Heart right ventricle (tissue), 16 donors: ENCODE data around the gene MYO1H. TPM values are rescaled to one million over a fixed set of nuclear protein-coding genes. Genes with fewer than 3 reads are reported as not detected.

Source experiments
- ATAC-seq, 8 donors: fragments of 200-7000 bp; cut with Tn5 transposase; one replicate each; pipeline ENCODE4 v1.9.1; 2020; ENCODE audit warnings: mild to moderate bottlenecking in 8 of 8, moderate library complexity in 8 of 8, moderate number of reproducible peaks in 1 of 8
- DNase-seq, 2 donors: peaks; one replicate each; pipeline ENCODE4 v3.0.0-alpha.2; 2020
- H3K27ac ChIP-seq, 10 donors: fragments of 200-600 bp; sonication (generic) in 2 of 10; one replicate each; pipeline versions ENCODE4 v1.5.0 to v1.8.0; 2020 to 2022; ENCODE audit warnings: mild to moderate bottlenecking in 3 of 10
- H3K27me3 ChIP-seq, 7 donors: fragments of 200-600 bp; one replicate each; pipeline ENCODE4 v1.8.0; 2021 to 2022; ENCODE audit warnings: mild to moderate bottlenecking in 2 of 7
- H3K36me3 ChIP-seq, 9 donors: fragments of 200-600 bp; sonication (generic) in 1 of 9; one replicate each; pipeline versions ENCODE4 v1.5.0 to v1.8.0; 2020 to 2022; ENCODE audit warnings: mild to moderate bottlenecking in 2 of 9
- H3K4me1 ChIP-seq, 9 donors: fragments of 200-600 bp; sonication (generic) in 1 of 9; one replicate each; pipeline versions ENCODE4 v1.5.0 to v1.8.0; 2020 to 2022; ENCODE audit warnings: mild to moderate bottlenecking in 4 of 9
- H3K4me3 ChIP-seq, 10 donors: fragments of 200-600 bp; sonication (generic) in 2 of 10; one replicate each; pipeline versions ENCODE4 v1.5.0 to v1.8.0; 2020 to 2022; ENCODE audit warnings: mild to moderate bottlenecking in 7 of 10, moderate library complexity in 2 of 10
- H3K9me3 ChIP-seq, 11 donors: fragments of 200-600 bp in 10 of 11; sonication (generic) in 2 of 11; one replicate each; pipeline versions ENCODE4 v1.5.0 to v1.8.0; 2013 to 2022; ENCODE audit warnings: mild to moderate bottlenecking in 2 of 11, control low read depth in 1 of 11, moderate library complexity in 1 of 11
- WGBS, 2 donors: extraction: QIAGEN DNeasy Blood & Tissue Kit; methylation state at CpG; one replicate each; pipeline ENCODE4 v1.1.7; 2013; ENCODE audit warnings: inconsistent platforms in 1 of 2; 5-methylcytosine and 5-hydroxymethylcytosine counted together
- intact Hi-C, 10 donors: fragments of 100-400 bp; cut with DNase I; formaldehyde crosslinking; loops; one replicate each; pipeline versions ENCODE4 v1.11.1 to v1.14.2; 2022
- polyA plus RNA-seq, 2 donors: library from polyadenylated mRNA; stranded (reverse); fragments of 200-250 nt; gene quantifications; one replicate each; pipeline ENCODE4 v1.2.3, GENCODE V29; 2013
- total RNA-seq, 10 donors: library from RNA; stranded (reverse); fragmentation: NEBNext Ultra II Directional in 3 of 10; extraction: Animal tissue kit (Norgen Biotek cat#: 25700) in 3 of 10; gene quantifications; one replicate each; pipeline versions ENCODE4 v1.2.1 to v1.2.4, GENCODE V29; 2021 to 2023
- TF ChIP-seq, protein P1 (sequence below), 9 donors: fragments of 200-600 bp; sonication (generic) in 2 of 9; IDR thresholded peaks; one replicate each; pipeline versions ENCODE4 v1.5.0 to v1.8.0; 2021 to 2022; ENCODE audit warnings: antibody characterized with exemption in 9 of 9, mild to moderate bottlenecking in 5 of 9, moderate library complexity in 1 of 9
- donor health status: Arrhythmogenic right ventricular cardiomyopathy.
- donor health status: ischemic (EF 13 %, LVEDD 7.1; RV severe dilation, severe dysfunction).
- donor health status: healthy with polysubstance abuse.
- donor health status: DM: no; HTN: yes; CAD: no.
- donor health status: DM: no; HTN: no; CAD: no.
- donor health status: ischemic (EF 25% LVEDD 6.9; RV normal size, moderate dysfunction).
- donor health status: ischemic (EF 25% LVEDD 5.7; RV mildly dilated, moderate dysfunction).
- donor health status: healthy.
- donor health status: DM: yes; HTN: yes; CAD: no.
- donor health status: Ischemic cardiomyopathy.
- donor health status: ischemic (EF 35%, LVEDD 5.7; RV mildly dilated, moderate dysfunction).
- donor health status: nonischemic (EF 11% LVEDD 7.7; RV severe dilation, severe dysfunction).
- donor health status: DM: yes; HTN: yes; CAD: no.
- donor health status: PGD.
- donor health status: ischemic (EF 29% LVEDD 5.4; RV normal size, mild dysfunction).
- donor health status: nonischemic (EF 23%, LVEDD 6.1; RV moderate dilation, normal function).

The MYO1H gene
- total and polyA plus RNA-seq, 12 donors = 0.07 to 1.3 (median 0.51) TPM; not detected in 4

DNA sequence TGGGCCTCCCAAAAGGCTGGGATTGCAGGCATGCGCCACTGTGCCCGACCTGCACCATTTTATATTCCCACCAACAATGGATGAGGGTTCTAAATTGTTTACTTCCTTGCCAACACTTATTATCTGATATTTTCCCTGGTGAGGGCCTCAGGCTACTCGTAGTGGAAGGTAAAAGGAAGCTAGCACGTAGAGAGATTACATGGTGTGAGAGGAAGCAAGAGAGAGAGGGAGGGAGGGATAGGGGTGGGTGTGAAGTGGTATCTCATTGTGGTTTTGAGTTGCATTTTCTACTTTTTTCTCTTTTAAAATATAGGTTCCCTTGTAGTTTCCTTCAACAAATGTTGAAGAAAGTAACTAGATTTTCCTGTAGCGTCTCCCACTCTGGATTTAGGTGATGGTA is 30.9 kb downstream of the MYO1H start:
- no peak overlapping the region for H3K4me3 ChIP-seq
- H3K27ac ChIP-seq = no peak overlapping the region
- H3K4me1 ChIP-seq = no peaks in the 10 kb centered on the region
- intact Hi-C loops = no loop called here
- peaks cover 0 to 5% (median 0%) of the 10 kb centered on the region in 11 donors for H3K9me3 ChIP-seq
- DNase-seq (no peak), ATAC-seq (no peak)
- H3K36me3 ChIP-seq = no peaks in the 10 kb centered on the region
- TF ChIP-seq, protein P1, sequence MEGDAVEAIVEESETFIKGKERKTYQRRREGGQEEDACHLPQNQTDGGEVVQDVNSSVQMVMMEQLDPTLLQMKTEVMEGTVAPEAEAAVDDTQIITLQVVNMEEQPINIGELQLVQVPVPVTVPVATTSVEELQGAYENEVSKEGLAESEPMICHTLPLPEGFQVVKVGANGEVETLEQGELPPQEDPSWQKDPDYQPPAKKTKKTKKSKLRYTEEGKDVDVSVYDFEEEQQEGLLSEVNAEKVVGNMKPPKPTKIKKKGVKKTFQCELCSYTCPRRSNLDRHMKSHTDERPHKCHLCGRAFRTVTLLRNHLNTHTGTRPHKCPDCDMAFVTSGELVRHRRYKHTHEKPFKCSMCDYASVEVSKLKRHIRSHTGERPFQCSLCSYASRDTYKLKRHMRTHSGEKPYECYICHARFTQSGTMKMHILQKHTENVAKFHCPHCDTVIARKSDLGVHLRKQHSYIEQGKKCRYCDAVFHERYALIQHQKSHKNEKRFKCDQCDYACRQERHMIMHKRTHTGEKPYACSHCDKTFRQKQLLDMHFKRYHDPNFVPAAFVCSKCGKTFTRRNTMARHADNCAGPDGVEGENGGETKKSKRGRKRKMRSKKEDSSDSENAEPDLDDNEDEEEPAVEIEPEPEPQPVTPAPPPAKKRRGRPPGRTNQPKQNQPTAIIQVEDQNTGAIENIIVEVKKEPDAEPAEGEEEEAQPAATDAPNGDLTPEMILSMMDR (IDR thresholded peaks at IDR 0.05) = no peak
- WGBS, 2 donors = 71 to 74% methylated on average over 5 of the region's 5 CpGs
- H3K27me3 ChIP-seq = peaks cover 0 to 41% (median 18%) of the 10 kb centered on the region in 7 donors

DNA sequence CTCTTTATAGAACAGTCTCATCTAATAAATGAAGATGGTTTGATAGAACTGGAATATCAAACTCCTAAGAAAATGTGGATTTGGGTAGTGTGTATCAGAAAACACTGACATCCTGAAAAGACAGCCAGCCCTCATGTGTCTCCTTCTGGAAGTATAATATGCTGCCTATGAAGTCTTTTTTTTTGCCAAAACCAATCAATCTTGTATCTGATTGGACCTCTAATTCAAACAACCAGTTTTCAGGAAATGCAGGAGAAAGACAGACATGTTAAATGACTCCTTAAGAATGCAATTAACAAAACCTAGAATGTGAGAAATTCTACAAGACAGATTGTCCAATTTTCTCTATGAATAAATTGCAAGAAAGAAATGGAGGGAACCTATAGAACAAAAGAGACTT is 34.3 kb downstream of the MYO1H start:
- TF ChIP-seq, protein P1 (IDR thresholded peaks at IDR 0.05) = no peak
- peaks cover 0 to 5% (median 0%) of the 10 kb centered on the region in 11 donors for H3K9me3 ChIP-seq
- H3K27me3 ChIP-seq = peaks cover 0 to 29% (median 12%) of the 10 kb centered on the region in 7 donors
- peaks cover 0 to 6% (median 0%) of the 10 kb centered on the region in 9 donors for H3K4me1 ChIP-seq
- no peak for DNase-seq
- H3K27ac ChIP-seq = no peak overlapping the region
- no peaks in the 10 kb centered on the region for H3K36me3 ChIP-seq
- no peak overlapping the region for H3K4me3 ChIP-seq
- intact Hi-C loops = loop anchor here in 3 of 10 donors (5.0 to 10.0 kb wide), 2 partner anchors 115 to 267 kb away; partner anchors contain the start of gene ACACB (in 2 of the 3)
- ATAC-seq = no peak

DNA sequence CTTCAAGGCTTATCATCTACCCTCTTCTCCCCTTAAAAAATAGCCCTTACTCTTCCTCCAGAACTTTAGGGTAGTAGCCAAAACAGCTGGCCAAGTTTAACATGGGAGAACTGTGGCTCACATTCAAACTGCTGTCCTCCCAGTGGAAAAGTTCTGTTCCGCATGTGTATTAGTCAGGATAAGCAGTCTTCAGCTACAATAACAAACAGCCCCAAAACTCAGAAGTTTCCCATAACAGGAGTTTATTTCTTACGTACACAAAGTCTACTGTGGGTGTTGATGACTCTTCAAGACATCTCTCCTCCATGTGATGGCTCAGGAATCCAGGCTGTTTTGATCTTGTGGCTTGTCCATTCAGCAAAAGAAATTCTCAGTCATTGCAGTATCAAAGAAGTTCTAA is 35.5 kb downstream of the MYO1H start:
- Histone ChIP-seq H3K27ac (no peak overlapping the region), H3K36me3 (no peaks in the 10 kb centered on the region), H3K27me3 (peaks cover 0 to 22% (median 12%) of the 10 kb centered on the region in 7 donors), H3K4me3 (no peak overlapping the region), H3K9me3 (peaks cover 0 to 5% (median 0%) of the 10 kb centered on the region in 11 donors), H3K4me1 (peaks cover 0 to 6% (median 0%) of the 10 kb centered on the region in 9 donors)
- ATAC-seq = no peak
- no peak for DNase-seq
- WGBS, 2 donors = 91 to 96% methylated on average over 2 of the region's 2 CpGs
- intact Hi-C loops = loop anchor here in 3 of 10 donors (5.0 to 10.0 kb wide), 2 partner anchors 116 to 268 kb away; partner anchors contain the start of gene ACACB (in 2 of the 3)
- TF ChIP-seq, protein P1 (IDR thresholded peaks at IDR 0.05) = no peak

DNA sequence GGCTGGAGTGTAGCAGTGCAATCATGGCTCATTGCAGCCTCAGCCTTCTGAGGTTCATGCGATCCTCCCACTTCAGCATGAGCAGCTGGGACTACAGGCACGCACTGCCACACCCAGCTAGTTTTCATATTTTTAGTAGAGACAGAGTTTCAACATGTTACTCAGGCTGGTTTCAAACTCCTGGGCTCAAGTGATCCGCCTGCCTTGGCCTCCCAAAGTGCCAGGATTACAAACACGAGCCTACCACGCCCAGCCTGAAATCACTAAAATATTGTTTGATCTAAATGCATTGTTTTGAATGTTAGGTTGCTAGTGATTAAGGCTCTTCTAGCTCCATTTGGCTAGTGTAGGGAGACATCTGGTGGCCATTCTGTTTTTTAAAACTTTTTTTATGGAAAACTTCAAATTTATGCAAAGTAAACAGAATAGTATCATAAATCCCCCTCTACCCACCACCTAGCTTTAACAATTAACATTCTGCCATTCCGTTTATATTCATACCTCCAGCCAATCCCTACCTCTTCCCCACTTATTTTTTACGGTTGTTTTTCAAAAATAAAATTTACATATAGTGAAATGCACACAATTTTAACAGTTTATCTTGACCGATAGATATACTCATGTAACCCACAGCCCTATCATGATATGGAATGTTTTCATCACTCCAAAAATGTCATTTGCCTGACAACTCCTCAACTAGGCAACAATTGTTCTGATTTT is 37.8 kb downstream of the MYO1H start:
- intact Hi-C loops = loop anchor here in 8 of 10 donors (1.0 to 10.0 kb wide), 5 partner anchors 118 to 271 kb away; partner anchors contain the start of gene ACACB (in 2 of the 8)
- Histone ChIP-seq H3K4me3 (no peak overlapping the region), H3K27me3 (peaks cover 0 to 10% (median 1%) of the 10 kb centered on the region in 7 donors), H3K36me3 (no peaks in the 10 kb centered on the region), H3K27ac (no peak overlapping the region), H3K9me3 (peaks cover 0 to 5% (median 0%) of the 10 kb centered on the region in 11 donors), H3K4me1 (peaks cover 0 to 6% (median 0%) of the 10 kb centered on the region in 9 donors)
- 24 to 34% methylated on average over 8 of the region's 8 CpGs for WGBS, 2 donors
- TF ChIP-seq, protein P1 (IDR thresholded peaks at IDR 0.05) = peak in 8 of 9 donors; percentile 42 to 72 (median 58)
- peak in 7 of 8 donors; percentile 25 to 76 (median 62) for ATAC-seq
- no peak for DNase-seq
